Endothelial cell of umbilical vein (primary cell): ENCODE results near the gene CCSER1. TPM values are rescaled to one million over a fixed set of nuclear protein-coding genes. Genes with fewer than 3 reads are reported as not detected.

Experiments
- BruUV-seq: library from RNA; stranded (reverse); fragments of 400-500 nt; replicated peaks from 2 replicates; lab custom pipeline; 2021; lab: Mats Ljungman, UMichigan
- CTCF ChIA-PET: fragments of 300-600, 350-600 bp; sonication (Branson Sonifier 250); formaldehyde crosslinking; loops from one replicate; lab custom pipeline; 2021; ENCODE audit warnings: antibody characterized with exemption, inconsistent platforms; lab: Charles Lee
- POLR2A ChIA-PET: fragments of 300-600, 350-600 bp; sonication (Branson Sonifier 250); formaldehyde crosslinking; loops from one replicate; lab custom pipeline; 2021; ENCODE audit warnings: antibody characterized with exemption, inconsistent platforms; lab: Charles Lee
- DNase-seq: peaks from one replicate; pipeline ENCODE4 v3.0.0-alpha.2; 2011; ENCODE audit warnings: low read depth, low spot score
- FAIRE-seq: peaks from 2 replicates; lab custom pipeline; 2011; peaks lifted over from hg19 to GRCh38; lab: Jason Lieb, UNC
- H2AFZ ChIP-seq: 2 replicates; pipeline ENCODE4 v1.6.0; 2012; ENCODE audit warnings: low read depth, low read length, control low read depth, inconsistent platforms
- H3K27ac ChIP-seq: 2 replicates; pipeline ENCODE4 v1.5.1; 2011; ENCODE audit warnings: low read depth, mild to moderate bottlenecking, control low read depth, low read length, moderate library complexity; ENCODE audit not compliant: insufficient read depth
- H3K27me3 ChIP-seq, 2 experiments: 2 replicates each; pipeline versions ENCODE4 v1.6.0 to v1.6.1; 2011; ENCODE audit warnings: low read length in 2 of 2, mixed read lengths in 1 of 2; ENCODE audit not compliant: control insufficient read depth in 2 of 2, insufficient read depth in 2 of 2
- H3K36me3 ChIP-seq, 2 experiments: 2 replicates in 1 of 2; 3 replicates in 1 of 2; pipeline ENCODE4 v1.5.1; 2011; ENCODE audit warnings: low read length in 2 of 2, mild to moderate bottlenecking in 1 of 2, moderate library complexity in 1 of 2; ENCODE audit not compliant: control insufficient read depth in 2 of 2, insufficient read depth in 2 of 2; ENCODE audit errors: extremely low read depth in 1 of 2
- H3K4me1 ChIP-seq: 3 replicates; pipeline ENCODE4 v1.5.1; 2011; ENCODE audit warnings: mild to moderate bottlenecking, low read length; ENCODE audit not compliant: control insufficient read depth, insufficient read depth; ENCODE audit errors: extremely low read depth
- H3K4me2 ChIP-seq: 2 replicates; pipeline ENCODE4 v1.6.1; 2011; ENCODE audit warnings: low read length, control low read depth, mixed read lengths; ENCODE audit not compliant: insufficient read depth
- H3K4me3 ChIP-seq, 3 experiments: fragments of 200-600 bp in 1 of 3; sonication (generic), shearing (Covaris generic) in 1 of 3; replicated peaks in 1 of 3; 2 replicates each; pipeline ENCODE4 v1.5.1; 2011 to 2016; ENCODE audit warnings: control low read depth in 3 of 3, low read length in 3 of 3, mild to moderate bottlenecking in 2 of 3, inconsistent platforms in 1 of 3, low read depth in 1 of 3, moderate library complexity in 1 of 3; ENCODE audit not compliant: insufficient read depth in 1 of 3
- H3K79me2 ChIP-seq: 2 replicates; pipeline ENCODE4 v1.6.0; 2012; ENCODE audit warnings: low read length, inconsistent platforms; ENCODE audit not compliant: control insufficient read depth, insufficient read depth
- H3K9ac ChIP-seq: replicated peaks from 2 replicates; pipeline ENCODE3; 2011; ENCODE audit warnings: low read length, control low read depth; ENCODE audit not compliant: insufficient read depth; ENCODE audit errors: extremely low read depth
- H3K9me1 ChIP-seq: replicated peaks from 3 replicates; pipeline ENCODE4 v1.6.0; 2011; ENCODE audit warnings: mild to moderate bottlenecking, low read length; ENCODE audit not compliant: control insufficient read depth, insufficient read depth; ENCODE audit errors: extremely low read depth
- H3K9me3 ChIP-seq: replicated peaks from 2 replicates; pipeline ENCODE4 v1.5.1; 2012; ENCODE audit warnings: low read length, inconsistent platforms; ENCODE audit not compliant: control insufficient read depth, insufficient read depth
- H4K20me1 ChIP-seq: replicated peaks from 2 replicates; pipeline ENCODE3; 2011; ENCODE audit warnings: mild to moderate bottlenecking, low read length; ENCODE audit not compliant: control insufficient read depth, insufficient read depth; ENCODE audit errors: extremely low read depth
- CTCF ChIP-seq, 2 donors: IDR thresholded peaks; 1 replicate in 1 of 2; 2 replicates in 1 of 2; pipeline ENCODE4 v1.5.1; 2011; ENCODE audit warnings: low read length in 2 of 2, mild to moderate bottlenecking in 2 of 2, moderate library complexity in 2 of 2, control low read depth in 1 of 2, inconsistent platforms in 1 of 2, low read depth in 1 of 2; ENCODE audit not compliant: insufficient read depth in 1 of 2; ENCODE audit errors: extremely low read depth in 1 of 2
- EZH2 ChIP-seq: IDR thresholded peaks from 2 replicates; pipeline ENCODE4 v1.6.1; 2012; ENCODE audit warnings: borderline replicate concordance, low read depth, mild to moderate bottlenecking, moderate library complexity, low read length, inconsistent platforms; ENCODE audit not compliant: severe bottlenecking
- FOS ChIP-seq: IDR thresholded peaks from 2 replicates; pipeline ENCODE4 v1.6.1; 2011; ENCODE audit warnings: mild to moderate bottlenecking, low read length, moderate library complexity, borderline replicate concordance; ENCODE audit not compliant: insufficient read depth
- GATA2 ChIP-seq: IDR thresholded peaks from 2 replicates; pipeline ENCODE4 v1.7.0; 2011; ENCODE audit warnings: low read depth, mild to moderate bottlenecking, moderate library complexity, mixed read lengths, low read length; ENCODE audit not compliant: insufficient read length, insufficient read depth
- JUN ChIP-seq: IDR thresholded peaks from 2 replicates; pipeline ENCODE4 v1.6.1; 2011; ENCODE audit warnings: borderline replicate concordance, low read depth; ENCODE audit not compliant: insufficient read length, insufficient read depth
- MAX ChIP-seq: IDR thresholded peaks from 2 replicates; pipeline ENCODE4 v1.6.1; 2011; ENCODE audit not compliant: insufficient read depth, insufficient read length
- MYC ChIP-seq: IDR thresholded peaks from one replicate; pipeline ENCODE4 v1.6.1; 2011; ENCODE audit warnings: mild to moderate bottlenecking, low read depth, low read length
- POLR2A ChIP-seq: IDR thresholded peaks from 2 replicates; pipeline ENCODE4 v1.6.1; 2012; ENCODE audit warnings: low read depth, mild to moderate bottlenecking, control low read depth, low read length
- POLR2AphosphoS5 ChIP-seq: IDR thresholded peaks from 2 replicates; pipeline ENCODE4 v1.6.1; 2012; ENCODE audit warnings: low read depth, mild to moderate bottlenecking, control low read depth, low read length, moderate library complexity; ENCODE audit not compliant: insufficient read depth
- dilution Hi-C: fragments of 300-500 bp; cut with MboI; formaldehyde crosslinking; loops from one replicate; pipeline ENCODE4 v1.15.0; 2019; ENCODE audit warnings: low sequenced_read_pairs; ENCODE audit not compliant: extremely low pct_ligation_motif_present
- intact Hi-C: fragments of 100-400 bp; cut with micrococcal nuclease; formaldehyde crosslinking; loops from one replicate; pipeline ENCODE4 v1.10.0; 2022
- polyA plus RNA-seq, 4 experiments: library from polyadenylated mRNA; depleted of rRNA in 3 of 4; stranded (reverse) in 3 of 4; unstranded in 1 of 4; fragments of >200 nt; gene quantifications; 2 replicates each; pipeline versions ENCODE4 v1.2.1 to v1.2.3, GENCODE V29; 2011 to 2012; ENCODE audit warnings: missing spikeins in 1 of 4
- total RNA-seq: library from RNA; stranded (reverse); gene quantifications from 2 replicates; pipeline ENCODE4 v1.2.3, GENCODE V29; 2021

The CCSER1 gene
- total and polyA plus RNA-seq, 2 donors (not counting 3 experiments of a cell fraction or from before 2014, with no cell fraction given) = 0.11 to 1.8 TPM

- no peak overlapping the region for H3K27ac ChIP-seq
- no peaks in the 10 kb centered on the region for H3K79me2 ChIP-seq
- no peak overlapping the region for H2AFZ ChIP-seq
- no peaks in the 10 kb centered on the region for H3K36me3 ChIP-seq
- FAIRE-seq (no peak), DNase-seq (no peak)
- ChIA-PET POLR2A (no interaction called here), CTCF (no interaction called here)
- no peak for TF ChIP-seq FOS
- no peak for TF ChIP-seq EZH2
- TF ChIP-seq POLR2A = no peak
- TF ChIP-seq MAX = no peak
- TF ChIP-seq CTCF (IDR thresholded peaks at IDR 0.05; ENCODE audit: extremely low read depth in 1 of 2, insufficient read depth in 1 of 2, low read depth in 1 of 2, low read length in 2 of 2) = no peak
- TF ChIP-seq JUN = no peak
- no peak for TF ChIP-seq POLR2AphosphoS5
- no peak for TF ChIP-seq GATA2
- no peak for TF ChIP-seq MYC
- H3K9me1 ChIP-seq = no peaks in the 10 kb centered on the region
- H3K4me2 ChIP-seq = no peak overlapping the region
- no TSS peak for BruUV-seq
- dilution Hi-C loops = no loop called here
- H3K9ac ChIP-seq = no peak overlapping the region
- no peak overlapping the region for H3K4me3 ChIP-seq
- no peaks in the 10 kb centered on the region for H3K27me3 ChIP-seq
- no peaks in the 10 kb centered on the region for H3K4me1 ChIP-seq
- intact Hi-C loops = no loop called here
- no peaks in the 10 kb centered on the region for H4K20me1 ChIP-seq
- no peaks in the 10 kb centered on the region for H3K9me3 ChIP-seq
Measured at GRCh38 chr4:91620952-91621351, 1493.8 kb downstream of the CCSER1 start.
